ENCODE data around the gene SNX21.

GRCh38 chr20:45836841-45837240 is 3.2 kb downstream of the SNX21 start:
- TF ChIP-seq CTCF (IDR thresholded peaks at IDR 0.05; ENCODE audit: extremely low read depth in 1 of 2, insufficient read depth in 1 of 2, low read depth in 1 of 2, low read length in 2 of 2) (no peak), POLR2AphosphoS5 (IDR thresholded peaks at IDR 0.05; ENCODE audit: insufficient read depth, low read depth, low read length) (no peak), EZH2 (IDR thresholded peaks at IDR 0.05; ENCODE audit: borderline replicate concordance, low read depth, low read length, severe bottlenecking) (no peak), MYC (IDR thresholded peaks at IDR 0.05; ENCODE audit: low read depth, low read length) (no peak), POLR2A (IDR thresholded peaks at IDR 0.05; ENCODE audit: low read depth, low read length) (no peak), GATA2 (IDR thresholded peaks at IDR 0.05; ENCODE audit: insufficient read depth, insufficient read length, low read depth, low read length) (no peak), MAX (IDR thresholded peaks at IDR 0.05; ENCODE audit: insufficient read depth, insufficient read length) (no peak), JUN (IDR thresholded peaks at IDR 0.05; ENCODE audit: borderline replicate concordance, insufficient read depth, insufficient read length, low read depth) (no peak), FOS (IDR thresholded peaks at IDR 0.05; ENCODE audit: borderline replicate concordance, insufficient read depth, low read length) (no peak)
